ENCODE results near the gene RAP1GAP. TPM values are rescaled to one million over a fixed set of nuclear protein-coding genes. Genes with fewer than 3 reads are reported as not detected.

RAP1GAP gene
- total and polyA plus RNA-seq, 2 of the 13 experiments (the other 11 are each of a cell fraction or from before 2014, with no cell fraction given), result 11.9 to 37.5 TPM

DNA sequence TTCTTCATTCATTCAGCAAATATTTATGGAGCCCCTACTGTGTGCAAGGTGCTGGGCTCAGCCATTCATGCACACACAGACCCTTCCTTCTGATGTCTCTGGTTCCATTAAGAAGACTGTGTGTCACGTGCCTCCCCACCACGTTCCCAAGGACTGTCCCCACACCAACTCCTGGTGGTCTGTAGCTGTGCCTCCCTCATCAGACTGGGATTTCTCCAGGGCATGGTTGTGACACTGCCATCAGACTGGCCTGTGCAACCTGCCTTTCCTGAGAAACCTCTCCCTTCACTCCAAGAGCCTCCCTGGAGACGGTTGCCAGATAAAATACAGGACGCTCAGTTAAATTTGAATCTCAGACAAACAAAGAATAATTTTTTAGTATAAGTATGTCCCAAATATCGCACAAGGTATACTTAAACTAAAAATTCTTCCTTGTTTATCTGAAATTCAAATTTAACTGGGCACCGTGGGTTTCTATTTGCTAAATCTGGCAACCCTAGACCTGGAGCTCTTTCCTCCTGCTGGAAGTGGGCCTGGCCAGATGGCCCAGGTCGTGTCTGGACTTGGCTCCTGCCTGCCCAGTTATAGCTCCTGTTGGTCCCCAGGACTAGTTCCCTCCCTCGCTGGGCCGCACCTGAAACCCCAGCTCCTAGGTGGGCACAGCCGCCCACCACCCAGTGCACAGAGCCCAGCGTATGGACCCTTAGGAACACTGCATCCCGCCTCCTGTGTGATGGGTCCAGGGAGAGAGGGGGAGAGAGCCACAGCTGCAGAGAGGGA lies 76.9 kb downstream of the RAP1GAP start:
- ChIA-PET POLR2A (no interaction called here), CTCF (ENCODE audit: low intra/inter-chr PET ratio, low total read pairs) (no interaction called here)
- H3K9me3 ChIP-seq (ENCODE audit: low read length), result no peaks in the 10 kb centered on the region
- H3K27ac ChIP-seq (ENCODE audit: extremely low read length, insufficient read depth, low read length), result no peak overlapping the region
- H3K4me3 ChIP-seq (replicated peaks in 1 of 3; ENCODE audit: insufficient read depth in 1 of 3, low read depth in 2 of 3, low read length in 3 of 3), result no peak overlapping the region
- H2AFZ ChIP-seq (ENCODE audit: low read length), result no peak overlapping the region
- H3K27me3 ChIP-seq (ENCODE audit: control insufficient read depth in 1 of 2, insufficient read depth in 2 of 2, low read length in 2 of 2), result peaks cover 0 to 37% of the 10 kb centered on the region in 2 experiments; a peak in 3 of 5 replicates
- ATAC-seq, result no peak
- TF ChIP-seq ZNF652 (CRISPR knock-in tag; IDR thresholded peaks at IDR 0.05; ENCODE audit: borderline replicate concordance, low read depth), result no peak
- TF ChIP-seq MBNL3 (CRISPR knock-in tag; conservative IDR thresholded peaks at IDR 0.05), result no peak
- 0 out of 2 replicates have a peak, but pooled peaks have one; percentile 32 for TF ChIP-seq ZKSCAN1 (IDR thresholded peaks at IDR 0.05; ENCODE audit: low read length)
- TF ChIP-seq, protein P1, sequence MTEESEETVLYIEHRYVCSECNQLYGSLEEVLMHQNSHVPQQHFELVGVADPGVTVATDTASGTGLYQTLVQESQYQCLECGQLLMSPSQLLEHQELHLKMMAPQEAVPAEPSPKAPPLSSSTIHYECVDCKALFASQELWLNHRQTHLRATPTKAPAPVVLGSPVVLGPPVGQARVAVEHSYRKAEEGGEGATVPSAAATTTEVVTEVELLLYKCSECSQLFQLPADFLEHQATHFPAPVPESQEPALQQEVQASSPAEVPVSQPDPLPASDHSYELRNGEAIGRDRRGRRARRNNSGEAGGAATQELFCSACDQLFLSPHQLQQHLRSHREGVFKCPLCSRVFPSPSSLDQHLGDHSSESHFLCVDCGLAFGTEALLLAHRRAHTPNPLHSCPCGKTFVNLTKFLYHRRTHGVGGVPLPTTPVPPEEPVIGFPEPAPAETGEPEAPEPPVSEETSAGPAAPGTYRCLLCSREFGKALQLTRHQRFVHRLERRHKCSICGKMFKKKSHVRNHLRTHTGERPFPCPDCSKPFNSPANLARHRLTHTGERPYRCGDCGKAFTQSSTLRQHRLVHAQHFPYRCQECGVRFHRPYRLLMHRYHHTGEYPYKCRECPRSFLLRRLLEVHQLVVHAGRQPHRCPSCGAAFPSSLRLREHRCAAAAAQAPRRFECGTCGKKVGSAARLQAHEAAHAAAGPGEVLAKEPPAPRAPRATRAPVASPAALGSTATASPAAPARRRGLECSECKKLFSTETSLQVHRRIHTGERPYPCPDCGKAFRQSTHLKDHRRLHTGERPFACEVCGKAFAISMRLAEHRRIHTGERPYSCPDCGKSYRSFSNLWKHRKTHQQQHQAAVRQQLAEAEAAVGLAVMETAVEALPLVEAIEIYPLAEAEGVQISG (CRISPR knock-in tag; IDR thresholded peaks at IDR 0.05), result no peak
- TF ChIP-seq ZNF839 (CRISPR knock-in tag; IDR thresholded peaks at IDR 0.05; ENCODE audit: borderline replicate concordance), result no peak
- TF ChIP-seq ZNF350 (CRISPR knock-in tag; IDR thresholded peaks at IDR 0.05; ENCODE audit: borderline replicate concordance, low read depth), result no peak
- TF ChIP-seq, protein P2, sequence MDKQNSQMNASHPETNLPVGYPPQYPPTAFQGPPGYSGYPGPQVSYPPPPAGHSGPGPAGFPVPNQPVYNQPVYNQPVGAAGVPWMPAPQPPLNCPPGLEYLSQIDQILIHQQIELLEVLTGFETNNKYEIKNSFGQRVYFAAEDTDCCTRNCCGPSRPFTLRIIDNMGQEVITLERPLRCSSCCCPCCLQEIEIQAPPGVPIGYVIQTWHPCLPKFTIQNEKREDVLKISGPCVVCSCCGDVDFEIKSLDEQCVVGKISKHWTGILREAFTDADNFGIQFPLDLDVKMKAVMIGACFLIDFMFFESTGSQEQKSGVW (CRISPR knock-in tag; IDR thresholded peaks at IDR 0.05; ENCODE audit: borderline replicate concordance), result no peak
- TF ChIP-seq ZSCAN22 (CRISPR knock-in tag; IDR thresholded peaks at IDR 0.05), result peak; percentile 94
- TF ChIP-seq STAG1 (CRISPR knock-in tag; IDR thresholded peaks at IDR 0.05), result no peak
- intact Hi-C loops (cut with micrococcal nuclease; ENCODE audit: unreplicated experiment) (no loop called here), in situ Hi-C loops (cut with HindIII; ENCODE audit: extremely low pct_ligation_motif_present, low pct_unique_long_range_greater_than_20kb) (no loop called here)
- no peak overlapping the region for H3K9ac ChIP-seq (ENCODE audit: insufficient read depth, low read depth, low read length)
- no peak overlapping the region for H3K4me2 ChIP-seq (ENCODE audit: low read depth, low read length)
- peaks cover 42% of the 10 kb centered on the region for H3K4me1 ChIP-seq (ENCODE audit: insufficient read depth, low read length)
- 42% methylated on average over 12 of the region's 12 CpGs for WGBS (ENCODE audit: low lambda C conversion rate)
- H4K20me1 ChIP-seq (ENCODE audit: insufficient read depth, low read length), result no peaks in the 10 kb centered on the region; the same call in 1 of the 2 replicates
- peaks cover 3 to 7% of the 10 kb centered on the region in 2 experiments; a peak in 2 of 5 replicates for H3K36me3 ChIP-seq (replicated peaks in 1 of 2; ENCODE audit: control insufficient read depth in 1 of 2, insufficient read depth in 2 of 2, low read length in 2 of 2)
- no peak for DNase-seq (ENCODE audit: low spot score)
- H3K79me2 ChIP-seq (ENCODE audit: insufficient read depth, low read length), result no peaks in the 10 kb centered on the region
- no TSS peak for BruUV-seq (replicated peaks)
- FAIRE-seq, result no peak

Data from HepG2 (cell line).